Body of pancreas (tissue), 4 donors: ENCODE data around the gene TLR7. TPM values are rescaled to one million over a fixed set of nuclear protein-coding genes. Genes with fewer than 3 reads are reported as not detected.

Experiments used
- ATAC-seq: fragments of 150-250 bp; one replicate; pipeline ENCODE4 v1.9.1; 2016
- DNase-seq, 4 donors: peaks; one replicate each; pipeline ENCODE4 v3.0.0-alpha.2; 2019
- H3K27ac ChIP-seq, 4 donors: fragments of 200-600 bp; sonication (generic); 1 replicate in 3 of 4; 2 replicates in 1 of 4; pipeline versions ENCODE4 v1.5.1 to v1.6.1; 2016 to 2019; ENCODE audit warnings: mild to moderate bottlenecking in 1 of 4, mixed read lengths in 1 of 4, moderate library complexity in 1 of 4
- H3K27me3 ChIP-seq, 2 donors: fragments of 200-600 bp; sonication (generic); one replicate each; pipeline ENCODE4 v1.6.0; 2016; ENCODE audit warnings: mild to moderate bottlenecking in 1 of 2
- H3K36me3 ChIP-seq, 2 donors: fragments of 200-600 bp; sonication (generic); replicated peaks in 1 of 2; 2 replicates each; pipeline ENCODE4 v1.5.1; 2016; ENCODE audit warnings: low read depth in 2 of 2; ENCODE audit not compliant: insufficient read depth in 1 of 2
- H3K4me1 ChIP-seq: fragments of 200-600 bp; sonication (generic); one replicate; pipeline ENCODE4 v1.6.0; 2016
- H3K4me3 ChIP-seq, 2 donors: fragments of 200-600 bp; sonication (generic); 1 replicate in 1 of 2; 2 replicates in 1 of 2; pipeline ENCODE4 v1.5.1; 2016 to 2019
- H3K9me3 ChIP-seq, 3 donors: fragments of 200-600 bp; sonication (generic); 1 replicate in 2 of 3; 2 replicates in 1 of 3; pipeline ENCODE4 v1.5.1; 2016
- CTCF ChIP-seq, 7 experiments: fragments of 450-650 bp in 4 of 7; fragments of 200-600 bp in 3 of 7; sonication (generic) in 3 of 7; IDR thresholded peaks; one replicate each; pipeline ENCODE4 v1.5.1; 2016 to 2019; ENCODE audit warnings: antibody characterized with exemption in 7 of 7
- POLR2A ChIP-seq, 3 donors: fragments of 450-650 bp; IDR thresholded peaks; one replicate each; pipeline ENCODE4 v1.6.1; 2016; ENCODE audit warnings: antibody characterized with exemption in 3 of 3, mild to moderate bottlenecking in 2 of 3
- WGBS, 2 donors: methylation state at CpG; one replicate each; pipeline ENCODE4 v1.1.5; 2017; 5-methylcytosine and 5-hydroxymethylcytosine counted together
- intact Hi-C: fragments of 100-400 bp; cut with DNase I; formaldehyde crosslinking; loops from one replicate; pipeline ENCODE4 v1.15.1; 2023
- total RNA-seq, 2 donors: library from RNA; depleted of rRNA; stranded (reverse); fragments of >200 nt; gene quantifications; one replicate each; pipeline ENCODE4 v1.1.0, GENCODE V29; 2016

TLR7 gene
- total RNA-seq, 2 donors from 2014 or later, result 0.78 TPM; not detected in 1

DNA sequence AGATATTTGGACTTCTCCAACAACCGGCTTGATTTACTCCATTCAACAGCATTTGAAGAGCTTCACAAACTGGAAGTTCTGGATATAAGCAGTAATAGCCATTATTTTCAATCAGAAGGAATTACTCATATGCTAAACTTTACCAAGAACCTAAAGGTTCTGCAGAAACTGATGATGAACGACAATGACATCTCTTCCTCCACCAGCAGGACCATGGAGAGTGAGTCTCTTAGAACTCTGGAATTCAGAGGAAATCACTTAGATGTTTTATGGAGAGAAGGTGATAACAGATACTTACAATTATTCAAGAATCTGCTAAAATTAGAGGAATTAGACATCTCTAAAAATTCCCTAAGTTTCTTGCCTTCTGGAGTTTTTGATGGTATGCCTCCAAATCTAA is 20.3 kb downstream of the TLR7 start:
- DNase-seq (no peak), ATAC-seq (no peak)
- no peak overlapping the region for H3K4me3 ChIP-seq
- H3K27me3 ChIP-seq, result no peaks in the 10 kb centered on the region
- H3K27ac ChIP-seq, result no peak overlapping the region
- intact Hi-C loops, result no loop called here
- no peaks in the 10 kb centered on the region for H3K36me3 ChIP-seq
- no peak for TF ChIP-seq POLR2A (IDR thresholded peaks at IDR 0.05)
- no peak for TF ChIP-seq CTCF (IDR thresholded peaks at IDR 0.05)
- H3K4me1 ChIP-seq, result no peaks in the 10 kb centered on the region
- H3K9me3 ChIP-seq, result no peaks in the 10 kb centered on the region
- WGBS, 2 donors, result 78 to 81% methylated on average over 2 of the region's 2 CpGs

DNA sequence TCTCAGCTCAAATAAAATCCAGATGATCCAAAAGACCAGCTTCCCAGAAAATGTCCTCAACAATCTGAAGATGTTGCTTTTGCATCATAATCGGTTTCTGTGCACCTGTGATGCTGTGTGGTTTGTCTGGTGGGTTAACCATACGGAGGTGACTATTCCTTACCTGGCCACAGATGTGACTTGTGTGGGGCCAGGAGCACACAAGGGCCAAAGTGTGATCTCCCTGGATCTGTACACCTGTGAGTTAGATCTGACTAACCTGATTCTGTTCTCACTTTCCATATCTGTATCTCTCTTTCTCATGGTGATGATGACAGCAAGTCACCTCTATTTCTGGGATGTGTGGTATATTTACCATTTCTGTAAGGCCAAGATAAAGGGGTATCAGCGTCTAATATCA is 20.9 kb downstream of the TLR7 start:
- H3K4me1 ChIP-seq, result no peaks in the 10 kb centered on the region
- H3K27ac ChIP-seq, result no peak overlapping the region
- no peak for ATAC-seq
- no peak for DNase-seq
- H3K36me3 ChIP-seq, result no peaks in the 10 kb centered on the region
- intact Hi-C loops, result no loop called here
- no peaks in the 10 kb centered on the region for H3K9me3 ChIP-seq
- no peaks in the 10 kb centered on the region for H3K27me3 ChIP-seq
- TF ChIP-seq CTCF (IDR thresholded peaks at IDR 0.05), result no peak
- TF ChIP-seq POLR2A (IDR thresholded peaks at IDR 0.05), result no peak
- WGBS, 2 donors, result 71 to 74% methylated on average over 2 to 3 of the region's 3 CpGs
- H3K4me3 ChIP-seq, result no peak overlapping the region

DNA sequence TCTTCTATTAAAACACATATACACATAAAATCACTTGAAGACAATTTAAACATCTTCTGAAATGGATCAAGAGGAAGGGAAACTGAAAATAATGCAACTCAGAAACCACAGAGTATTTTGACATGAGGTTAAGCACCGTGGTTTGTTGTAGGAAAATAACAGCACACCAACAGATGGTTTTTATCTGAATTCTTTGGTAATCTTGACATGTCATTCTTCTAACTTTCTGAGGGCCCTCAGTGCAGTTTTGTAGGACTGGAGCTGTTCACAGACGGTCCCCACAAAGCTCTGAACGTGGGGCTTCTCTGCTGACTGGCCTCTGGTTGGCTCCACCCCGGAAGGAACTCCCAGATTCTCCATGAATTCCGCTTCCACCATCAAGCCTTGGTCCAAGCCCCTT is 23.6 kb downstream of the TLR7 start:
- Histone ChIP-seq H3K4me3 (no peak overlapping the region), H3K27me3 (no peaks in the 10 kb centered on the region), H3K27ac (no peak overlapping the region), H3K36me3 (no peaks in the 10 kb centered on the region), H3K4me1 (no peaks in the 10 kb centered on the region), H3K9me3 (no peaks in the 10 kb centered on the region)
- DNase-seq (no peak), ATAC-seq (no peak)
- 42 to 53% methylated on average over 5 of the region's 5 CpGs for WGBS, 2 donors
- TF ChIP-seq POLR2A (IDR thresholded peaks at IDR 0.05), result no peak
- no peak for TF ChIP-seq CTCF (IDR thresholded peaks at IDR 0.05)
- intact Hi-C loops, result no loop called here

GRCh38 chrX:12891171-12891570 is 24.3 kb downstream of the TLR7 start:
- TF ChIP-seq CTCF (IDR thresholded peaks at IDR 0.05) (no peak), POLR2A (IDR thresholded peaks at IDR 0.05) (no peak)
- H3K4me1 ChIP-seq, result no peaks in the 10 kb centered on the region
- no peaks in the 10 kb centered on the region for H3K27me3 ChIP-seq
- no peak for ATAC-seq
- H3K9me3 ChIP-seq, result no peaks in the 10 kb centered on the region
- no peak overlapping the region for H3K27ac ChIP-seq
- 85 to 89% methylated on average over 4 of the region's 4 CpGs for WGBS, 2 donors
- intact Hi-C loops, result no loop called here
- H3K4me3 ChIP-seq, result no peak overlapping the region
- no peak for DNase-seq
- no peaks in the 10 kb centered on the region for H3K36me3 ChIP-seq

DNA sequence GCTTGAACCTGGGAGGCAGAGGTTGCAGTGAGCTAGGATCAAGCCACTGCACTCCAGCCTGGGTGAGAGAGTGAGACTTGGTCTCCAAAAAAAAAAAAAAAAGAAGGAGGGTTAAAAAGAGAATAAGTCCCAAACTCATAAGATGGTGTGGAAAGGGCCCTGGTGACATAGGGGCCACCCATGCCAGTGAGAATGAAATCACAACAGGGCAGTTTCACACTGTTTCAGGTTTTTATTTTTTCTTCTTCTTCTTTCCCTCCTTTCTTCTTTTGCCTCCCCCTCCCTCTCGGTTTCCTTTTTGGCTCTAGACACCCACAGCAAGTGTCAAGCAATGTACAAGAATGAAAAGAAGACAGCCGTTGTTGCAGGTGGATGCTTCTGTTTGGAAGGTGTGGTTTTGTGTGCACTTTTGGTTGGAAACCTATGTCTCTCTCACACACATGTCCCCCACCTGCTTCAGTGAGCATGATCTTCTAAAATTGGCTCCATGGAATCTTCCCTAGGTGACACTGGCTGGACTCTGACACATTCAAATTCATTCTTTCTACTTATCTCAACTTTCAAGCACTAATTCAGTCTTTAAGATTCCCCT is 25.1 kb downstream of the TLR7 start:
- H3K27me3 ChIP-seq, result no peaks in the 10 kb centered on the region
- 25% methylated on average over 2 of the region's 2 CpGs for WGBS, 2 donors
- TF ChIP-seq POLR2A (IDR thresholded peaks at IDR 0.05) (no peak), CTCF (IDR thresholded peaks at IDR 0.05) (no peak)
- no peak overlapping the region for H3K4me3 ChIP-seq
- no peaks in the 10 kb centered on the region for H3K36me3 ChIP-seq
- ATAC-seq (no peak), DNase-seq (no peak)
- no peak overlapping the region for H3K27ac ChIP-seq
- H3K4me1 ChIP-seq, result no peaks in the 10 kb centered on the region
- no peaks in the 10 kb centered on the region for H3K9me3 ChIP-seq
- intact Hi-C loops, result no loop called here
